HG02642 (cell line): ENCODE data around the gene GRAMD4.
"Not testable (repeated sequence)": the region's sequence is repeated elsewhere in the genome, so short reads cannot be mapped to it uniquely, and the experiment has no call there.

Experiments
- ATAC-seq: cut with Tn5 transposase; IDR thresholded peaks from one replicate; pipeline ENCODE4 v1.9.1; 2021; ENCODE audit warnings: mild to moderate bottlenecking; ENCODE audit not compliant: unreplicated experiment, poor library complexity

GRAMD4 gene

DNA sequence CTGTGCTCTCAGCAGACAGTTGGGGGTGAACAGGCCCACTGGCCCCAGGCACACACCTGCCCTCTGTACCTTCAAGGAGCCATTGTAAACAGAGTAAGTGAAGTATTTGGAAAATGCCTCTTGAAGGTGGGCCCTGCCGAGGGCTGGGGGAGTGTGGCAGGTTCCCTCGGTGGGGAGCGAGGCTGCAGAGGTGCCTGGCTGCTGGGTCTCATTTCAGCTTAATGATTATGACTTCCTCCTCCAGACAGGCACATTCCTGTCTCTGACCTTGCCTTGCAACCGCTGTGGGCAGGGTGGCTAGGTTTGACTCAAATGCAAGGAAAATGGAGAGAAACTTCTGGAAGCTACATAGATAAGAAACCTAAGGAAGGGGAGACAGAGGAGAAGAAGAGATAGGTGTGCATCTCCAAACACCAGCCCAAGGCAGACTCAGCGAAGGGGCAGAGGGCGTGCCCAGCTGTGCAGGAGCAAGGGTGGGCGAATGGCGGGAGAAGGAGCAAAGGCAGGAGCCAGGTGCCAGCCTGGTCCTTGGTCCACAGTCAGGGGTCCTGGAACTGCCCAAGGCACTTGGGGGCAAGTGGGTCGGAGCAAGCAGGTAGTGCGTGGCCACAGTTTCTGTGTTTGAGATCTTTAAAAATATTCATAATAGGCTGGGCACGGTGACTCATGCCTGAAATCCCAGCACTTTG lies 14.0 kb downstream of the GRAMD4 start:
- ATAC-seq = no peak

DNA sequence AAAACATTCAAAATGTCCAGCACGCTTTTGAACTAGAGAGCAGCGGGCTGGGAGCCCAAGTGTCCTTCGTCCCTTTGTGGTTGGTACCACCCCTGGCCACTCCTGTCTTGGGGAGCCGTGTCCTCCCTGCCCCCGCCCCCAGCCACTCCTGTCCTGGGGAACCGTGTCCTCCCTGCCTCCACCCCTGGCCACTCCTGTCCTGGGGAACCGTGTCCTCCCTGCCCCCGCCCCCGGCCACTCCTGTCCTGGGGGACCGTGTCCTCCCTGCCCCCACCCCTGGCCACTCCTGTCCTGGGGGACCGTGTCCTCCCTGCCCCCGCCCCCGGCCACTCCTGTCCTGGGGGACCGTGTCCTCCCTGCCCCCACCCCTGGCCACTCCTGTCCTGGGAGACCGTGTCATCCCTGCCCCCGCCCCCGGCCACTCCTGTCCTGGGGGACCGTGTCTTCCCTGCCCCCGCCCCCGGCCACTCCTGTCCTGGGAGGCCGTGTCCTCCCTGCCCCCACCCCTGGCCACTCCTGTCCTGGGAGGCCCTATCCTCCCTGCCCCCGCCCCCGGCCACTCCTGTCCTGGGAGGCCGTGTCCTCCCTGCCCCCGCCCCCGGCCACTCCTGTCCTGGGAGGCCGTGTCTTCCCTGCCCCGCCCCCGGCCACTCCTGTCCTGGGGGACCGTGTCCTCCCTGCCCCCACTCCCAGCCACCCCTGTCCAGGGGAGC lies 14.9 kb downstream of the GRAMD4 start:
- ATAC-seq = not testable (repeated sequence)

DNA sequence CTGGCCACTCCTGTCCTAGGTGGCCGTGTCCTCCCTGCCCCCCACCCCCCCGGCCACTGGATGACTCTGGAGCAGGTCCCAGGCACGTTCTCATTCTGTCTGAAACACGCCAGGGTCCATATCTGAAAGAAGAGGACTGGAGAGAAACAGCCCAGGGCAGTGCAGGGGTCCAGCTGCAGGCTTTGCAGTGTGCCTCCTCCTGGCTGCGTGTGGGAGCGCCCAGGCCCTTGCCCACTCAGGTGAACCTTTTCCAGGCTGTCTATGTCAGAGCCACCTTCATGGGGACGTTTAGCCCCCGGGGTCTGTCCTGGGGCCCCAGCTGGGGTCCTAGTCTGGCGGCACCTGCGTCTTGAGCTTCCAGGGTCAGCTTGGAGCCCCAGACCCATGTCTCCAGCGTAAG lies 15.6 kb downstream of the GRAMD4 start:
- no peak for ATAC-seq

DNA sequence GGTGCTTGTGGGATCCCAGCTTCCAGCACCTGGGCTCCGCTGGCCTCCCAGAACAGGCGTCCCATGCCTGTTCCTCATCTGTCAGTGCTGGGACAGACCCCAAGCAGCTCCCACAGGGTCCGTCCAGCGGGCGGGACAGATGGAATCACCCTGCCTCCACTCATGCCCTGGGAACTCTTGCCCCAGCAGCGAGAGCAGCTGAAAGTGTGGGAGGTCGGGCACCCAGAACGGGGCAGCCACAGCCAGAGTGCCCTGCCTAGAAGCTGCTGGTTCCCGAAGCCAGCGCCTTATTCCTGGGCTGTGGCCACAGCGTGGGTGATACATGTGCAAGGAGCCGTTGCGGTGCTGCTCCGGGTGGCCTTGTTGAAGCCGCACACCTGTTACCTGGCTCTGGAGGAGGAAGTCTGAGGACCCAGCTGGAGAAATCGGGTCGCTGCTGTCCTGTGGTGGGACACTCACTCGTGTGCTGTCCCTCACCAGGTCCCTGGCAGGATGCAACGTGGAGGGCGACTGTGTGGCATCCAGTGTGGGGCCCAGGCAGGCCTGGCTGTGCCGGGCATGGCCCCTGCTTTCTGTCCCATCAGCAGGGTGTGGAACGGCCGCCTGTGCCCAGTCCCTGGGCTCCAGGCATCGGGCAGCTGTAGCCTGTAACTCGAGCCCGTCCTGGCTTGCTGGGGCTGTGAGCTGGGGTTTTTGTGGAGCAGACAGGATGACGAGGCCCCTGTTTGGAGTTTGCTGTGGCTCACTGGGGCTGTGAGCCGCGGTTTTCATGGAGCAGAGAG lies 16.2 kb downstream of the GRAMD4 start:
- no peak for ATAC-seq

DNA sequence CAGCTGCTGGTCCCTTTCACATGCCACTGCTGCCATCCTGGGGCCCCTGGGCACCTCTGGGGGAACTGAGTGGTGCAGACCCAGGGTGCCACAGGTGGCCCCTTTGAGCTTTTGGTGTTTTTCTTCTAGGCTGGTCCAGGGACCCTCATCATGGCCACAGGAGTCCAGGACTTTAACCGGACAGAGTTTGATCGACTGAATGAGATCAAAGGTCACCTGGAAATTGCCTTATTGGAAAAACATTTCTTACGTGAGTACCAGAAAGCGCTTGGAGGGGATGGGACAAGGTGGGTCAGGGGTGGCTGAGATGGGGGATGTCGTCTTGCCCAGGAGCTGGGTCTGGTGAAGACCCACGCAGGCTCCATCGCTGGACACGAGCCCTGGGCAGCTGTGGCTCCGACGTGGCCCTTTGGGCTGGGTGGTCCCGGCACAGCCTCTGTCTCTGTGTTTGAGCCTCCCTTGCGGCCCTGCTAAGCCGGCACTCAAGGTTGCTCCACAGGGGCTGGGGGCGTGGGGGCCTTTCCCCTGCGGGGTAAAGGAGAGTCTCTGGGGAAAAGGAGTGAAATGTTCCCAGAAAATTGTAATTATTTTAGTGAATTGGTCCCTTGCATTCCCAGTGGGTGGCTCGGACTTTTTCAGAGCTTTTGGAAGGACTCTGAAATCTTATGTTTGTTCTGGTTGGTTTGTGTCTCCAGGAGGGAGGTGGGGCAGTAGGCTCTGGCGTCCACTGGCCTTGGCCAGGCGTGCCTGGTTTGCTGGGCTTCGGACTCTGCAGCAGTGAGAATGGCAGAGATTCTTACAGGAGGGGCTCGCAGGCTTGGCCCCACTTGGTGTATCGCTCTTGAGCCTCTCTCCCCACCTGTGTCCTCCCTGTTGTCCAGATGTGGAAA lies 17.8 kb downstream of the GRAMD4 start:
- ATAC-seq = no peak

DNA sequence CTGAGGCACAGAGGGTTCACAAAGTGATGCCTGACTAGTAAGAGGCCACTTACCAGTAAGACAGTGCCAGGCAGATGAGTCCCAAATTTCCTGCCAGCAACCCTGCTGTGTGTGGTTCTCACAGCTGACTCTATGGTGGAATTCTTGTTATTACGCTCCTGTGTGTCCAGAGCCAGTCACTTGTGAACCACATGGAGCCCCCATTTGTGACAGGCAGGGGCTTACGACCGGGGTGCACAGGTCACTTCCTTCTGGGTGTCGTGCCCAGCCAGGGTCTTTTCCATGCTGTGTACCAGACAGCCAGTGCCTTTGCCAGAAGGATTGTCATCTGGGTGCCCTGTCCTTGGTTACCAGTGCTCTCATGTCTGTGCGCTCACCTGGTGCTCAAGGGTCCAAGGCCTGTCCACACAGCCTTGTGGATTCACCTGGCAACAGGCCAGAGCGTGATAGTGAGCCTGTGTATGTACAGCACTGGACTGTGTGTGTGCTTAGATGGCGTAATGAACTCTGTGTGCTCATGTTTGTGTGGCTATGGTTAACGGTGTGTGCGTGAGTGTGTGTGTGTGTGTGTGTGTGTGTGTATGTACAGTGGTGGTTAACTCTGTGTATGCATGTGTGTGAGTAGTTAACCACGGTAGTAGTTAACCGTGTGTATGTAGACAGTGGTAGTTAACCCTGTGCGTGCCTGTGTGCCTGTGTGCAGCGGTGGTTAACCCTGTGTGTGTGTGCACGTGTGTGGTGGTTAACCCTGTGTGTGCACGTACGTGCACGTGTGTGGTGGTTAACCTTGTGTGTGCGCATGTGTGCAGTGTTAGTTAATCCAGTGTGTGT lies 18.6 kb downstream of the GRAMD4 start:
- no peak for ATAC-seq

DNA sequence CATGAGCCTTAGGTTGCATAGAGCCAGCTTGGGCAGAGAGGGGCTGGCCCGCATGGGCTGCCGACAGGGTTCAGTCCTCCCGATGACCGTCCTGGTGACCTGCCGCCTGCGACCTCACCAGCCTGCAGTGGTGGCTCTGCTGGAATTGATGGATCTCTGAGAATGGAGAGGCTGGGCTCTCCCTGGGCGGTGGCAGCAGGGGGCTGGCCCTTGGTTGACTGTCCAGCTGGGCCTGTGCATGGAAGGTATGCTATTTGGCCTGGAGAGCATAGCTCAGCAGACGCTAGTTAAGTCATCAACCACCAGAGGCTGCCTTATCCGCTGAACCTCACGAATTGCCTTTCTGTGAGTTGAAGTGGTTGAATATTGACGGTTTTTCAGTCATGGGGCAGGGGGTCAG lies 19.7 kb downstream of the GRAMD4 start:
- no peak for ATAC-seq

DNA sequence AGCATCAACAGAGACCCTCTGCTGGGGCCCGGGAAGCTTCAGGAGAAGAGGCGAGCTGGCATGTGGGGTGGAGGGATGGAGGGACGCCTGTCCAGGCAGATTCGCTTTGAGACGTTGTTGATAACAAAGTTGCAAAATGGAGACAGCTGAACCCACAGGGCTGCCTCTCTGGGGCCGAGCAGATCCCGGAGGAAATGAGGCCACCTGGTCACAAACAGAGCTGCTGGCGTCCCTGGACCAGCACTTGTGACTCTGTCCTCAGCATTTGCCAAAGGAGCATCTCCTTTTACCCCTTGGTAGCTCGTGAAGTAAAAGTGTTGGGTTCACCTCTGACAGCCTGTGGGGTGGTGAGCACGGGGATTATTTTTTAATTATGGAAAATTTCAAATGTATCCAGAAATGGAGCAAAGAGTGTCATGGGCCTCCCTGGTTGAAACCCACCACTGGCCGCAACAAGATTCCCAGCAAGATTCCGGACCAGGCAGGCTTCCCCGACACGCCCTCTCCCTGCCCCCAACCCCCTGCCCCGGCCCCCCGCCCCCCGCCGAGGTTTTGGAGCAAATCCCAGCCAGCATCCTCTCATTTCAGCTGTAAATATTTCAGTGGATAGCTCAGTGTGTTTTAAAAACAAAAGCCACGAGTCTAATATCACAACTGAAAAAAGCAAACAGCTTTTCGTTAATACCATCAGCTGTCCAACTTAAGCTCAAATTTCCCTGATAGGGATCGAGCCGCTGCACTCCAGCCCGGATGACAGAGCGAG lies 20.3 kb downstream of the GRAMD4 start:
- no peak for ATAC-seq

DNA sequence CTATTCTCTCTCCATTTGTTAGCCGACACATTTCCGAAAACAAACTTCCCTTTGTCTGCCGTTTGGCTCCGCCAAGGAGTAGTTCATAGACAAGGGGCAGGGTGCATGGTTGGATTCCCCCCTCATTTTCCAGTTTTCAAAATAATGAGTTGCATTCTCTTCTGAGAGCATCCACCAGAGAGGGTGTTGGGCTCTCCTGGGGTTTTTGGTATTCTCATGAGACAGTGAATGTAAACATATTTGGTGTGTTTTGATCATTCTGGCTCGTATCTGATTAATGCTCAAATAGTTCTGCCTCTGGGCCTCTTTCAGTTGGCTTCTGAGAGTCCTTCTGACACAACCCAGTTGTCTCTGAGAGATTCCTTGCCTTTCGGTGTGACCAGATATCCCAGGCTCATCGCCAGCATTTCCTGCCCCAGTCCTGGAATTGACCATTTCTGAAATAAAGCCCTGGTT lies 21.7 kb downstream of the GRAMD4 start:
- no peak for ATAC-seq

DNA sequence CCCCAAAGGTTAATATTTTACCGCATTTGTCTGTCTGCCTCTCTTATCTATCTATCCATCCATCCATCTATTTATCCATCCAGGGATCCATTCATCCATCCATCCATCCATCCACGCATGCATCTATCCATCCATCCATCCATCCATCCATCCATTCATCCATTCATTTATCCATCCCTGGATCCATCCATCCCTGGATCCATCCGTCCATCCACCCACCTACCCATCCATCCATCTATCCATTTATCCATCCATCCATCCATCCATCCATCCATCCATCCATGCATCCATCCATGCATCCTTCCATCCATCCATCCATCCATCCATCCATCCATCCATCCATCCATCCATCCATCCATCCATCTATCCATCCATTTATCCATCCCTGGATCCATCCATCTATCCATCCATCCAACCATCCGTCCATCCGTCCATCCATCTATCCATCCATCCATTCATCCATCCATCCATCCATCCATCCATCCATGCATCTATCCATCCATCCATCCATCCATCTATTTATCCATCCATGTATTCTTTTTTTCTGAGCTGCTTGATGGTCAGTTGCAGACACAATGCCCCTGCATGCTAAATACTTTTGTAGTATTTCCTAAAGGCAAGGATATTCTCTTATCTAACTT lies 22.8 kb downstream of the GRAMD4 start:
- not testable (repeated sequence) for ATAC-seq

DNA sequence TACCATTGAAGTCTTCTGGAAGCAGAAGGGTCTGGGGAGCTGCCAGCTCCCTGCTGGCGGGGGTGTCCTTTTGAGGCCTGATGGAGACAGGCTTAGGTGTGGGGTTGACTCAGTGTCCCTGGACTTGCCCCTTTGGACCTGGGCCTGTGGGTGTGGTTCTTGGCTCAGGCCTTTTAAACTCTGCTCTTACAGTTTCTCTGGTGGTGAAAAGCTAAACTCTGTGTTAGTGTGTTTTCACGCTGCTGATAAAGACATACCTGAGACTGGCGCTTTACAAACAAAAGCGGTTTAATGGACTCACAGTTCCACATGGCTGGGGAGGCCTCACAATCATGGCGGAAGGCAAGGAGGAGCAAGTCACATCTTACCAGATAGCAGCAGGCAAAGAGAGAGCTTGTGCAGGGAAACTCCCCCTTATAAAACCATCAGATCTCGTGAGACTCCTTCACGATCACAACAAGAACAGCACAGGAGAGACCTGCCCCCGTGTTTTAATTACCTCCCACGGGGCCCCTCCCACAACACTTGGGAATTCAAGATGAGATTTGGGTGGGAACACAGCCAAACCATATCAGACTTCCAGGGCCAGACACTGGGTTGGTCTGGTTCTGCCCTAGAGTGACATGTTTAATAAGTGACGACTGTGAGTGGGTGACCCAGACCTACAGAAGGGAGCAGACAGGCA lies 26.5 kb downstream of the GRAMD4 start:
- no peak for ATAC-seq

DNA sequence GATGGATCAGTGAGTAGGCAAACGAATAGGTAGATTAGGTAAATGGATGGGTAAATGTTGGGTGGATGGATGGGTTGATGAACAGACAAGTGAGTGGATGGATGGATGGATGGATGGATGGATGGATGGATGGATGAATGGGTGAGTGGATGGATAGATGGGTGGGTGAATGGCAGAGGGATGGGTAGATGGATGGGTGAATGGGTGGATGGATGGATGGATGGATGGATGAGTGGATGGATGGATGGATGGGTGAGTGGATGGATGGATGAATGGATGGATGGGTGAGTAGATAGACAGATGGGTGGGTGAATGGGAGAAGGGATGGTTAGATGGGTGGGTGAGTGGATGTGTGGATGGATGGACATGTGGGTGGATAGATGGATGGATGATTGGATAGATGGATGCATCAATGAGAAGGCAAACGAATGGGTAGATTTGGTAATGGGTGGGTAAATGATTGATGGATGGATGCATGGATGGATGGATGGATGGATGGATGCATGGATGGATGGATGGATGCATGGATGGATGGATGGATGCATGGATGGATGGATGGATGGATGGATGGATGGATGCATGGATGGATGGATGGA lies 28.1 kb downstream of the GRAMD4 start:
- not testable (repeated sequence) for ATAC-seq

DNA sequence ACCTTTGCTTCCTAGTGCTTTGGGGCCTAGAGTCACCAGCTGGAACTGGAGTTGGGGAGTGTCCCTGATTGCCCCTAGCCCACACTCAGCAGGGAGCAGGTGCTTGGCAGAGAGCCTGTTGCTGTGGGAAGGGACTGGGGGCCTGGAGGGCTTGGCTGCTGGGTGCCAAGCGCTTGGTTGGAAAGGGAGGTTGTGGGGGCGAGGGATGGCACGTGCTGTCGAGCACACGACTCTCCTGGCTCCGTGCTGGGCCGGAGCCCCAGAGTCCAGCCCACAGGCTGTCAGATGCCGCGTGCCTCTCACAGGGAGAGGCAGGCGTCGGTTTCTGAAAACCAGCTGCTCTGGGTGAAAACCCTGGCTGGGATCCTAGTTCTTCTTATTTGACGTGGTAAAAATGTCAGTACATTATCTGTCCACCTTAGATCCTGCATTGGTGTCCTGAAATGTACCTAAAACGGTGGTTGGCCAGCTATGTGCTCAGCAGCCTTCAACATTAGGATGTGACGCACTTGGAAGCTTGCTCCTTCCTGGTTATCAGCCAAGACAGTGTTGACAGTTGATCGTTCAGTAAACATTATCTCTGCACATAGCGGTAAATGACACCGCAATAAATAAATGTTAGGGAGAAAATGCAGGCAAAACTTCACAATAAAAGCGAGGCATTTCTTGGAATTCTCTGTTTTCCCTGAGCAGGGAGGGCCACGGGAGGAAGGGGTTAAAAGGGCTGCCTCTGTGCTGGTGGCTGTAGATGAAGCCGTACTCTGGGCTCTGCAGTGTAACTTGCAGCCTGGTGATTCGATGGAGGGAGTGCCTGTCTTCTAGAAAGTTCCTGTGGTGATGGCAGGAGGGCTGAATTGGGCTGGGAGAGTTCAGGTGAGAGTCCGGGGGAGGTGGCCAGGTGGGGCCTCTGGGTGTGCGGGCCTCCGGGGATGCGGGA lies 29.2 kb downstream of the GRAMD4 start:
- ATAC-seq = no peak

DNA sequence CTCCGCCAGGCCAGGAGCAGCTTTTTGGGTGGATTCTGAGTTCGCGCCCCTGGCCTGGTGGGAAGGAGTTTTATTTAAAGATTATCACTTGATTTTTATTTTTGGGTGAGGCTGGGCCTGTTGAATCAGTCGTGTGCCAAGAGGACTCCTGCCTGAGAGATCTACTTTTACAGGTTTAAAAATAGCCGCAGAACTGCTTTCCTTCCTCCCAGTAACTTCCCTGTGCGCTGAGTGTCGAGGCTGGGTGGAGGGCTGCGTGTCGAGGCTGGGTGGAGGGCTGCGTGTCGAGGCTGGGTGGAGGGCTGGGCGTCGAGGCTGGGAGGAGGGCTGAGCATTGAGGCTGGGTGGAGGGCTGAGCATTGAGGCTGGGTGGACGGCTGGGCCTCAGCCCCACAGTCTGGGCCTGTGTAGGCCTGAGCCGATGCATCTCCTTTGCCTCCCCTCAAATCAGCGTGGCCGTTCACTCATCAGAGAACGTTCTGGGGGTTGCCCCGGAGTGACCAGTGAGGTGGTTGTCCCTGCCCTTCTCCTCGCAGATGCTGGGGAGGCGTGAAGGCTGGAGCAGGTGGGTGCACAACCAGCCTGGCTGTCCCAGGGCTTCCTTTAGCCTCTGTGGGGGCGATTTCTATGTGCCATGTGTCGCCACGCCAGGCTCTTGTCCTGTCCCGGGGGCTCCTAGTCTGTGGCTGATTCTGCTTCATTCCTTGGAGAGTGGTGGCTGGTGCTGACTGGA lies 30.1 kb downstream of the GRAMD4 start:
- ATAC-seq = no peak

DNA sequence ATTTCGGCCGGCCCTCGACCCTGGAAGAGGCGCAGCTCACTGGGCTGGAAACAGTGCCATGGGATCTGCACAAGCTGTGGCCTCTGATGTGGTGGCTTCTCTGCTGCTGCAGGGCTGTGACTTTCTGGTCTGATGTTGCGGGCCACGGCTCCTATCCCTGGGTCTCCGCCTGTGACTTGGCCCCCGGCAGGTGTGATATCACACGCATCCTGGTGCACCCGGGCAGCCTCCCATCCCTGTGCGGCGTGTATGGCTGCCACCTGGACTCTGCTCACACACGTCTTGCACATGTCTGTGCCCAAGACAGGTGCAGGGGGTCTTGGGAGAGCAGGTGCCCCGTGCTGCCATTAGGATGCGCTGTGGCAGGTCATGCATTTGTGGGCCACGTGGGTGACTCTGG lies 31.1 kb downstream of the GRAMD4 start:
- ATAC-seq = no peak
